PC-3 (cell line): Measurements from ENCODE around the gene PM20D1. TPM values are rescaled to one million over a fixed set of nuclear protein-coding genes. Genes with fewer than 3 reads are reported as not detected.

Source experiments
- ATAC-seq: fragments of 200-7000 bp; cut with Tn5 transposase; 2 replicates; pipeline ENCODE4 v1.9.1; 2020; ENCODE audit warnings: mild to moderate bottlenecking, moderate library complexity
- BruUV-seq: library from RNA; stranded (reverse); fragments of 400-500 nt; replicated peaks from 2 replicates; lab custom pipeline; 2021; lab: Mats Ljungman, UMichigan
- CTCF ChIA-PET: fragments of 300-600 bp; sonication (Branson Sonifier 250); formaldehyde crosslinking; loops from one replicate; lab custom pipeline; 2022; ENCODE audit warnings: antibody characterized with exemption; lab: Charles Lee
- POLR2A ChIA-PET: fragments of 300-600 bp; sonication (Branson Sonifier 250); formaldehyde crosslinking; loops from one replicate; lab custom pipeline; 2022; ENCODE audit warnings: antibody characterized with exemption; ENCODE audit not compliant: unreplicated experiment; lab: Charles Lee
- DNase-seq: peaks from one replicate; pipeline ENCODE4 v3.0.0-alpha.2; 2015
- H2AFZ ChIP-seq: fragments of 300-600 bp; sonication (generic); 2 replicates; pipeline ENCODE4 v1.6.0; 2016; ENCODE audit warnings: antibody characterized with exemption, low read length
- H3F3A ChIP-seq: fragments of 300-600 bp; sonication (generic); one replicate; pipeline ENCODE4 v1.6.0; 2017; ENCODE audit warnings: antibody characterized with exemption, low read length, control low read depth, mild to moderate bottlenecking; ENCODE audit not compliant: unreplicated experiment
- H3K27ac ChIP-seq: fragments of 300-600 bp; sonication (generic); 2 replicates; pipeline ENCODE4 v1.5.1; 2016; ENCODE audit warnings: mild to moderate bottlenecking, low read length
- H3K27me3 ChIP-seq: fragments of 300-600 bp; sonication (generic); 2 replicates; pipeline ENCODE4 v1.6.1; 2016; ENCODE audit warnings: low read length, mixed read lengths
- H3K36me3 ChIP-seq: fragments of 300-600 bp; sonication (generic); 2 replicates; pipeline ENCODE4 v1.6.1; 2016; ENCODE audit warnings: low read depth, mixed run types, low read length, mixed read lengths
- H3K4me1 ChIP-seq: fragments of 300-600 bp; sonication (generic); 2 replicates; pipeline ENCODE4 v1.5.1; 2016; ENCODE audit warnings: low read length; ENCODE audit not compliant: insufficient read depth
- H3K4me2 ChIP-seq: fragments of 300-600 bp; sonication (generic); 2 replicates; pipeline ENCODE4 v1.6.0; 2016; ENCODE audit warnings: low read length
- H3K4me3 ChIP-seq: fragments of 300-600 bp; sonication (generic); 2 replicates; pipeline ENCODE4 v1.5.1; 2016; ENCODE audit warnings: mild to moderate bottlenecking, low read length, mixed read lengths
- H3K79me2 ChIP-seq: fragments of 300-600 bp; sonication (generic); 2 replicates; pipeline ENCODE4 v1.6.1; 2017; ENCODE audit warnings: low read length, mixed read lengths
- H3K9ac ChIP-seq: fragments of 300-600 bp; sonication (generic); 2 replicates; pipeline ENCODE4 v1.6.0; 2016; ENCODE audit warnings: mild to moderate bottlenecking, low read length
- H3K9me2 ChIP-seq: fragments of 300-600 bp; sonication (generic); replicated peaks from 2 replicates; pipeline ENCODE4 v1.6.1; 2016; ENCODE audit warnings: mixed run types, low read length, mixed read lengths
- H3K9me3 ChIP-seq: fragments of 300-600 bp; sonication (generic); 2 replicates; pipeline ENCODE4 v1.6.1; 2016; ENCODE audit warnings: low read length, mixed read lengths
- H4K20me1 ChIP-seq: fragments of 300-600 bp; sonication (generic); 2 replicates; pipeline ENCODE4 v1.6.1; 2016; ENCODE audit warnings: low read length, mixed read lengths
- CTCF ChIP-seq: fragments of 300-600 bp; sonication (generic); conservative IDR thresholded peaks from 2 replicates; pipeline ENCODE4 v1.5.1; 2017; ENCODE audit warnings: antibody characterized with exemption, low read depth, mild to moderate bottlenecking, low read length
- EZH2 ChIP-seq: fragments of 300-600 bp; sonication (generic); IDR thresholded peaks from one replicate; pipeline ENCODE4 v1.6.1; 2017; ENCODE audit warnings: antibody characterized with exemption, mild to moderate bottlenecking, low read length; ENCODE audit not compliant: unreplicated experiment
- EZH2phosphoT487 ChIP-seq: fragments of 300-600 bp; sonication (generic); IDR thresholded peaks from 2 replicates; pipeline ENCODE4 v1.6.1; 2018; ENCODE audit warnings: mild to moderate bottlenecking, antibody characterized with exemption, low read length, borderline replicate concordance
- intact Hi-C: fragments of 100-400 bp; cut with micrococcal nuclease; formaldehyde crosslinking; loops from 2 replicates; pipeline ENCODE4 v1.9.0; 2023
- total RNA-seq: library from RNA; depleted of rRNA; stranded (reverse); fragments of >200 nt; gene quantifications from 2 replicates; pipeline ENCODE4 v1.2.3, GENCODE V29; 2014

Gene PM20D1
- total RNA-seq, 1 experiment from 2014 or later, result not detected

DNA sequence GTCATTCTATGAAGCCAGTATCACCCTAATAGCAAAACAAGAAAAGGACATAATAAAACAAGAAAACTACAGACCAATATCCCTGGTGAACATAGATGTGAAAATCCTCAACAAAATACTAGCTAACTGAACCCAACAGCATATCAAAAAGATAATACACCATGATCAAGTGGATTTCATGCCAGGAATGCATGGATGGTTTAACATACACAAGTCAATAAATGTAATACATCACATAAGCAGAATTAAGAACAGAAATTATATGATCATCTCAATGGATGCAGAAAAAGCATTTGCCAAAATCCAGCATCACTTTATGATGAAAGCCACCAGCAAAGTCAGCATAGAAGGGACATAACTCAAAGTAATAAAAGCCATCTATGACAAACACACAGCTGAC, 6.5 kb upstream of the PM20D1 start:
- no TSS peak for BruUV-seq
- no peaks in the 10 kb centered on the region for H3K9me3 ChIP-seq
- CTCF ChIA-PET, result no interaction called here

GRCh38 chr1:205852969-205853368, 3.0 kb upstream of the PM20D1 start:
- CTCF ChIA-PET, result no interaction called here
- no peaks in the 10 kb centered on the region for H4K20me1 ChIP-seq
- H3F3A ChIP-seq, result no peaks in the 10 kb centered on the region
- H3K4me3 ChIP-seq, result no peak overlapping the region
- H3K9me2 ChIP-seq, result no peaks in the 10 kb centered on the region
- 0 out of 2 replicates have a peak, but pooled peaks cover 6% of the 10 kb centered on the region for H3K4me1 ChIP-seq
- intact Hi-C loops, result no loop called here
- H2AFZ ChIP-seq, result no peak overlapping the region
- TF ChIP-seq EZH2 (no peak), EZH2phosphoT487 (no peak), CTCF (no peak)
- H3K36me3 ChIP-seq, result no peaks in the 10 kb centered on the region
- no TSS peak for BruUV-seq
- no peaks in the 10 kb centered on the region for H3K27me3 ChIP-seq
- no peak overlapping the region for H3K27ac ChIP-seq
- POLR2A ChIA-PET, result no interaction called here
- no peak overlapping the region for H3K9ac ChIP-seq
- no peak for DNase-seq
- no peaks in the 10 kb centered on the region for H3K79me2 ChIP-seq
- no peak for ATAC-seq
- H3K4me2 ChIP-seq, result no peak overlapping the region
- H3K9me3 ChIP-seq, result no peaks in the 10 kb centered on the region

More for the DNA sequence above, 6.5 kb upstream of the PM20D1 start:
- no peaks in the 10 kb centered on the region for H3F3A ChIP-seq
- intact Hi-C loops, result no loop called here
- POLR2A ChIA-PET, result no interaction called here
- DNase-seq (no peak), ATAC-seq (no peak)
- H3K9ac ChIP-seq, result no peak overlapping the region
- H3K36me3 ChIP-seq, result no peaks in the 10 kb centered on the region
- H4K20me1 ChIP-seq, result no peaks in the 10 kb centered on the region
- H3K9me2 ChIP-seq, result no peaks in the 10 kb centered on the region
- H3K4me3 ChIP-seq, result no peak overlapping the region
- no peak for TF ChIP-seq EZH2phosphoT487
- TF ChIP-seq EZH2, result no peak
- no peak for TF ChIP-seq CTCF
- no peak overlapping the region for H2AFZ ChIP-seq
- 0 out of 2 replicates have a peak, but pooled peaks cover 6% of the 10 kb centered on the region for H3K4me1 ChIP-seq
- H3K27ac ChIP-seq, result no peak overlapping the region
- H3K79me2 ChIP-seq, result no peaks in the 10 kb centered on the region
- no peak overlapping the region for H3K4me2 ChIP-seq
- H3K27me3 ChIP-seq, result peaks cover 5% of the 10 kb centered on the region; the same call in 1 of the 2 replicates

- Histone ChIP-seq H3K27ac (no peak overlapping the region), H3K9me3 (no peaks in the 10 kb centered on the region), H3K27me3 (no peaks in the 10 kb centered on the region), H3F3A (no peaks in the 10 kb centered on the region), H3K79me2 (no peaks in the 10 kb centered on the region), H3K4me2 (no peak overlapping the region), H3K9me2 (no peaks in the 10 kb centered on the region), H4K20me1 (no peaks in the 10 kb centered on the region), H3K36me3 (no peaks in the 10 kb centered on the region), H3K4me1 (0 out of 2 replicates have a peak, but pooled peaks cover 6% of the 10 kb centered on the region), H3K4me3 (no peak overlapping the region), H3K9ac (no peak overlapping the region), H2AFZ (no peak overlapping the region)
- ATAC-seq (no peak), DNase-seq (peak; percentile 22)
- POLR2A ChIA-PET, result no interaction called here
- no TSS peak for BruUV-seq
- intact Hi-C loops, result no loop called here
- no peak for TF ChIP-seq EZH2
- no peak for TF ChIP-seq EZH2phosphoT487
- TF ChIP-seq CTCF, result no peak
- CTCF ChIA-PET, result no interaction called here
Observed at GRCh38 chr1:205851993-205852392, 2.1 kb upstream of the PM20D1 start.
